Measurements from ENCODE around the gene HOXA1.
A peak's percentile ranks its signal among the peaks of the same experiment; 100 is the strongest.

Gene HOXA1

GRCh38 chr7:27131390-27131819 is 35.6 kb upstream of the HOXA1 start:
- no peak for DNase-seq (ENCODE audit: low read depth in 2 of 2)

GRCh38 chr7:27130540-27131389 is 35.0 kb upstream of the HOXA1 start, which contains the start of gene HOXA4:
Gene HOXA4 (minus strand): TSS chr7:27130757. CDS start chr7:27130733, 24 bp downstream.
- DNase-seq (ENCODE audit: low read depth in 2 of 2), result peak; percentile 37 to 49

GRCh38 chr7:27129729-27130539 is 34.1 kb upstream of the HOXA1 start:
- no peak for DNase-seq (ENCODE audit: low read depth in 2 of 2)

- no peak for DNase-seq (ENCODE audit: low read depth in 2 of 2)
Observed at GRCh38 chr7:27128776-27129728, 33.3 kb upstream of the HOXA1 start.

GRCh38 chr7:27128034-27128433 is 32.2 kb upstream of the HOXA1 start:
- no peak for DNase-seq (ENCODE audit: low read depth in 2 of 2)

- no peak for DNase-seq (ENCODE audit: low read depth in 2 of 2)
Observed at GRCh38 chr7:27126596-27127327, 31.0 kb upstream of the HOXA1 start.

- no peak for DNase-seq (ENCODE audit: low read depth in 2 of 2)
Observed at GRCh38 chr7:27125986-27126394, 30.2 kb upstream of the HOXA1 start.

GRCh38 chr7:27124902-27125689 is 29.3 kb upstream of the HOXA1 start:
- no peak for DNase-seq (ENCODE audit: low read depth in 2 of 2)

- no peak for DNase-seq (ENCODE audit: low read depth in 2 of 2)
Observed at GRCh38 chr7:27124096-27124901, 28.5 kb upstream of the HOXA1 start.

- no peak for DNase-seq (ENCODE audit: low read depth in 2 of 2)
Observed at GRCh38 chr7:27123477-27124053, 27.8 kb upstream of the HOXA1 start.

GRCh38 chr7:27123007-27123476 is 27.2 kb upstream of the HOXA1 start:
- no peak for DNase-seq (ENCODE audit: low read depth in 2 of 2)

GRCh38 chr7:27122077-27122910 is 26.5 kb upstream of the HOXA1 start:
- no peak for DNase-seq (ENCODE audit: low read depth in 2 of 2)

GRCh38 chr7:27121684-27122076 is 25.9 kb upstream of the HOXA1 start:
- DNase-seq (ENCODE audit: low read depth in 2 of 2), result no peak

- DNase-seq (ENCODE audit: low read depth in 2 of 2), result no peak
Observed at GRCh38 chr7:27119412-27119911, 23.7 kb upstream of the HOXA1 start.

GRCh38 chr7:27118580-27118979 is 22.8 kb upstream of the HOXA1 start:
- no peak for DNase-seq (ENCODE audit: low read depth in 2 of 2)

- no peak for DNase-seq (ENCODE audit: low read depth in 2 of 2)
Observed at GRCh38 chr7:27117887-27118491, 22.2 kb upstream of the HOXA1 start.
